Brain microvascular endothelial cell (primary cell): Measurements from ENCODE around the gene CDH13.

ENCODE experiments used
- DNase-seq: peaks from one replicate; pipeline ENCODE4 v3.0.0-alpha.2; 2020
- H3K27ac ChIP-seq: fragments of 250-450 bp; sonication (Bioruptor Pico); 2 replicates; pipeline ENCODE4 v1.5.1; 2020; ENCODE audit warnings: mild to moderate bottlenecking, moderate library complexity
- H3K27me3 ChIP-seq: fragments of 250-450 bp; sonication (Bioruptor Pico); replicated peaks from 2 replicates; pipeline ENCODE4 v1.5.1; 2020; ENCODE audit warnings: mild to moderate bottlenecking
- H3K36me3 ChIP-seq: fragments of 250-450 bp; sonication (Bioruptor Pico); replicated peaks from 2 replicates; pipeline ENCODE4 v1.5.1; 2020; ENCODE audit warnings: mild to moderate bottlenecking
- H3K4me3 ChIP-seq: 2 replicates; pipeline ENCODE4 v1.5.1; 2011; ENCODE audit warnings: low read depth, mild to moderate bottlenecking, control low read depth, low read length, moderate library complexity
- CTCF ChIP-seq: IDR thresholded peaks from 2 replicates; pipeline ENCODE4 v1.5.1; 2011; ENCODE audit warnings: low read depth, mild to moderate bottlenecking, moderate library complexity, low read length, control low read depth, inconsistent platforms; ENCODE audit errors: missing control alignments
- in situ Hi-C: cut with HindIII; loops from 2 replicates; pipeline ENCODE4 v1.10.0; 2017; ENCODE audit warnings: low sequenced_read_pairs, low pct_ligation_motif_present

The CDH13 gene

DNA sequence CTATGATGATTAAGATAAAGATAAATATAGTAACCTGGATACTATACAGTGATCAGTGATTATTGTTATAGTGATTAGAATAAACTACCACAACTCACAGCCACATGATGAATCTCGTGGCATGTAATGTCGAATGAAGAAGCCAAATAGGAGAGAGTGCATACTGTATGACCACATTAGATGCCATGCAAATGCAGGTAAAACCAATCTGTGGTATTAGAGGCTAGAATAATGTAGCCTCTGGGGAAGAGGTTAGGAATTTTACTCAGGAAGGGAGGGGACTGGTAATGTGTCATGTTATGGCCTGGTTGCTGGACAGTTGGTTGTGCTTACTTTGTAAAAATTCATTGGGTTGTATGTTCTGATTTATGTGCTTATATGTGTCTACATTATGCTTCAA is 402.7 kb downstream of the CDH13 start:
- in situ Hi-C loops, result no loop called here
- Histone ChIP-seq H3K27me3 (no peaks in the 10 kb centered on the region), H3K27ac (no peak overlapping the region), H3K4me3 (no peak overlapping the region), H3K36me3 (no peaks in the 10 kb centered on the region)
- no peak for TF ChIP-seq CTCF
- peak; percentile 11 for DNase-seq

DNA sequence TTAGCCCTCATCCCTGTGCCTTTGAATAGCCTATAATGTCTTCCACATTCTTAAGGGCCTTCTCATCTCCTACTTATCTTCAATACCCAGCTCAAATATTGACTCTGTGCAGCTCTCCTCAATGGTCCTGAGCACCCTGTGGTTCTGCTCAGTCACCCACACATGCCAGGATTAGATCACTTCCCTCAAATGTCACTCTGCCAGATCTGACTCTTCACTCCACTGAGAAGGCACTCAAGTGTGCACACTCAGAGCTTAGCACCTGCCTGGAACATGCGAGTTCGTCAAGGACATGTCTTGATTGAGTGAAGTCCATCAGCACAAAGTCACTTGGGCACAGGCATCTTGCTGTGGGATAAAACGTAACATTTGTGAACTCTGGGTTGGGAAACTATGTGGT is 404.8 kb downstream of the CDH13 start:
- in situ Hi-C loops, result no loop called here
- DNase-seq, result peak; percentile 58
- no peaks in the 10 kb centered on the region for H3K36me3 ChIP-seq

DNA sequence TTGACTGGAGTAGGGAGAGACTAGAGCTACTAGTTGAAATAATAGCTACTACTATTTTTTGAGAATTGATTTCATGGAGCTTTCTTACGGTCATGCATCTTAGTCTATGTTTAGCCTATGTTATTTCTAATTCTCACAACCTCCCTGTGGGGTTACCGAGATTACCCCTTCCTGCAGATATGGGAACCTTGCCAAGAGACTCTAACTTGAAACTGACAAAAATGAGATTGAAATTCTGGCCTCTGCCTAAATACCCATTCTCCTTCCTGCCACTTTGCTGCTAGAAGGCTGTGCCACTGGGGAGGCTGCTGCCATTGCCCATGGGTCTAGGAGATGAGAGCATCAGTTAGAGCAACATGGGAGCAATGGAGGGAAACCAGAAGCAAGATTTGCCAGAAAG is 410.3 kb downstream of the CDH13 start:
- Histone ChIP-seq H3K4me3 (no peak overlapping the region), H3K27ac (no peak overlapping the region), H3K27me3 (no peaks in the 10 kb centered on the region), H3K36me3 (no peaks in the 10 kb centered on the region)
- in situ Hi-C loops, result no loop called here
- no peak for DNase-seq
- no peak for TF ChIP-seq CTCF

More for the DNA sequence above, 404.8 kb downstream of the CDH13 start:
- no peak overlapping the region for H3K4me3 ChIP-seq
- no peak overlapping the region for H3K27ac ChIP-seq
- TF ChIP-seq CTCF, result no peak
- H3K27me3 ChIP-seq, result no peaks in the 10 kb centered on the region

GRCh38 chr16:83037884-83038283 is 411.1 kb downstream of the CDH13 start:
- Histone ChIP-seq H3K27ac (no peak overlapping the region), H3K4me3 (no peak overlapping the region), H3K27me3 (no peaks in the 10 kb centered on the region), H3K36me3 (no peaks in the 10 kb centered on the region)
- in situ Hi-C loops, result no loop called here
- no peak for DNase-seq
- no peak for TF ChIP-seq CTCF

DNA sequence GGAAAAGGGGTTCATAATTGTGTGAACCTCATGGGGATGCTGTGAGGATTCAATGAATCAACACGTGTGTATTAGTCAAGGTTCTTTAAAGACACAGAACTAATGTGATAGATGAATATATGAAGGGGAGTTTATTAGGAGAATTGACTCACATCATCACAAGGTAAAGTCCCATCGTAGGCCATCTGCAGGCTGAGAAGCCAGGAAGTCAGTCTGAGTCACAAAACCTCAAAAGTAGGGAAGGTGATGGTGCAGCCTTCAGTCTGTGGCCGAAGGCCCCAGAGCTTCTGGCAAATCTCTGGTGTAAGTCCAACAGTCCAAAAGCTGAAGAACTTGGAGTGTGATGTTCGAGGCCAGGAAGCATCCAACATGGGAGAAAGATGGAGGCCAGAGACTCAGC is 413.4 kb downstream of the CDH13 start:
- H3K4me3 ChIP-seq, result no peak overlapping the region
- TF ChIP-seq CTCF, result no peak
- peak; percentile 36 for DNase-seq
- no peaks in the 10 kb centered on the region for H3K36me3 ChIP-seq
- no peaks in the 10 kb centered on the region for H3K27me3 ChIP-seq
- in situ Hi-C loops, result no loop called here
- no peak overlapping the region for H3K27ac ChIP-seq

DNA sequence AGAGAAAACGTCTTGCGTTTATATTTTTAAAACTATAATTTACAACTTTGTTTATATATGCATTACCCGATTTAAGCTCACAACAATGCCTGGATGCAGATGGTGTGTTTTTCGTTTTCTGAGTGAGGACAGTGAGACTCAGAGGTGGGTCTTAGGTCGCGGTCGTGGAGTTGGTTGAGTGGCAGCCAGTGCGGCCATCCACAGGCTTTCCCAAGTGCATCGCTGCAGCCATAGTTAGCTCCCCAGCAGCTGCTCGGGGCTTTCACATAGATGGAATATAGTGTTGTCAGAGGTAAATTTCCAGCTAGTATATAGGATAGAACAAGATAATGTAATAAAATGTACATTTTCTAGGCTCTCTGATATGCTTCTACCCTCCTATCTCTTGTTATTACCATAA is 417.8 kb downstream of the CDH13 start:
- Histone ChIP-seq H3K27ac (no peak overlapping the region), H3K4me3 (no peak overlapping the region), H3K27me3 (no peaks in the 10 kb centered on the region), H3K36me3 (no peaks in the 10 kb centered on the region)
- no peak for DNase-seq
- in situ Hi-C loops, result no loop called here
- TF ChIP-seq CTCF, result no peak
